BLaER1 (cell line): ENCODE results near the gene NSDHL.

Experiments used
- H3K27ac ChIP-seq: shearing (Covaris generic); formaldehyde crosslinking; 2 replicates; pipeline ENCODE4 v1.8.1; 2022
- H3K27me3 ChIP-seq: shearing (Covaris generic); formaldehyde crosslinking; 2 replicates; pipeline ENCODE4 v1.8.1; 2022
- H3K36me3 ChIP-seq: shearing (Covaris generic); formaldehyde crosslinking; 2 replicates; pipeline ENCODE4 v1.8.1; 2022
- H3K4me1 ChIP-seq: shearing (Covaris generic); formaldehyde crosslinking; 2 replicates; pipeline ENCODE4 v1.8.1; 2022
- H3K4me2 ChIP-seq: shearing (Covaris generic); formaldehyde crosslinking; 2 replicates; pipeline ENCODE4 v1.8.1; 2022
- H3K4me3 ChIP-seq: shearing (Covaris generic); formaldehyde crosslinking; 2 replicates; pipeline ENCODE4 v1.8.1; 2022
- H3K9ac ChIP-seq: shearing (Covaris generic); formaldehyde crosslinking; 2 replicates; pipeline ENCODE4 v1.8.1; 2022
- H3K9me3 ChIP-seq: shearing (Covaris generic); formaldehyde crosslinking; 2 replicates; pipeline ENCODE4 v1.8.1; 2022
- H4K20me1 ChIP-seq: shearing (Covaris generic); formaldehyde crosslinking; 2 replicates; pipeline ENCODE4 v1.8.1; 2022
- Cebpa-rat ChIP-seq: shearing (Covaris generic); IDR thresholded peaks from 2 replicates; pipeline ENCODE4 v1.8.1; 2022

The NSDHL gene

GRCh38 chrX:152898442-152898841 is 67.6 kb downstream of the NSDHL start:
- H3K9ac ChIP-seq, result no peak overlapping the region
- peak overlapping the region; percentile 71 for H3K4me2 ChIP-seq
- H3K36me3 ChIP-seq, result no peaks in the 10 kb centered on the region
- no peak overlapping the region for H3K27ac ChIP-seq
- H3K4me1 ChIP-seq, result peaks cover 29% of the 10 kb centered on the region
- H4K20me1 ChIP-seq, result peaks cover 50% of the 10 kb centered on the region; the same call in 1 of the 2 replicates
- TF ChIP-seq Cebpa-rat, result no peak
- H3K4me3 ChIP-seq, result peak overlapping the region; percentile 54
- H3K9me3 ChIP-seq, result no peaks in the 10 kb centered on the region
- H3K27me3 ChIP-seq, result peaks cover 92% of the 10 kb centered on the region

- peaks cover 90% of the 10 kb centered on the region for H3K27me3 ChIP-seq
- TF ChIP-seq Cebpa-rat, result no peak
- H3K36me3 ChIP-seq, result no peaks in the 10 kb centered on the region
- H4K20me1 ChIP-seq, result peaks cover 42% of the 10 kb centered on the region; the same call in 1 of the 2 replicates
- H3K9me3 ChIP-seq, result no peaks in the 10 kb centered on the region
- no peak overlapping the region for H3K27ac ChIP-seq
- H3K4me1 ChIP-seq, result peaks cover 32% of the 10 kb centered on the region
- H3K4me2 ChIP-seq, result no peak overlapping the region
- H3K4me3 ChIP-seq, result no peak overlapping the region
- H3K9ac ChIP-seq, result no peak overlapping the region
These were observed 68.4 kb downstream of the NSDHL start for GRCh38 chrX:152899111-152899873.

- Histone ChIP-seq H3K9ac (no peak overlapping the region), H3K4me1 (peaks cover 31% of the 10 kb centered on the region), H3K4me3 (no peak overlapping the region), H3K27ac (no peak overlapping the region), H3K36me3 (no peaks in the 10 kb centered on the region), H3K4me2 (no peak overlapping the region), H4K20me1 (peaks cover 39% of the 10 kb centered on the region; the same call in 1 of the 2 replicates), H3K9me3 (no peaks in the 10 kb centered on the region), H3K27me3 (peaks cover 90% of the 10 kb centered on the region)
- TF ChIP-seq Cebpa-rat, result no peak
These were observed 69.2 kb downstream of the NSDHL start for GRCh38 chrX:152899874-152900719.

GRCh38 chrX:152900937-152901445 is 70.1 kb downstream of the NSDHL start:
- no peak overlapping the region for H3K9ac ChIP-seq
- no peaks in the 10 kb centered on the region for H3K9me3 ChIP-seq
- H3K4me1 ChIP-seq, result peaks cover 22% of the 10 kb centered on the region
- no peak overlapping the region for H3K4me2 ChIP-seq
- H3K36me3 ChIP-seq, result no peaks in the 10 kb centered on the region
- H3K4me3 ChIP-seq, result no peak overlapping the region
- H3K27me3 ChIP-seq, result peaks cover 90% of the 10 kb centered on the region
- H3K27ac ChIP-seq, result no peak overlapping the region
- peaks cover 41% of the 10 kb centered on the region; the same call in 1 of the 2 replicates for H4K20me1 ChIP-seq
- TF ChIP-seq Cebpa-rat, result no peak

GRCh38 chrX:152901816-152902501 is 71.1 kb downstream of the NSDHL start:
- Histone ChIP-seq H3K4me2 (no peak overlapping the region), H3K4me1 (peaks cover 12% of the 10 kb centered on the region), H3K9me3 (no peaks in the 10 kb centered on the region), H3K36me3 (no peaks in the 10 kb centered on the region), H3K27me3 (peaks cover 90% of the 10 kb centered on the region), H3K4me3 (no peak overlapping the region), H3K9ac (no peak overlapping the region), H3K27ac (no peak overlapping the region), H4K20me1 (peaks cover 50% of the 10 kb centered on the region; the same call in 1 of the 2 replicates)
- TF ChIP-seq Cebpa-rat, result no peak

GRCh38 chrX:152902502-152902820 is 71.6 kb downstream of the NSDHL start:
- no peaks in the 10 kb centered on the region for H3K9me3 ChIP-seq
- peaks cover 90% of the 10 kb centered on the region for H3K27me3 ChIP-seq
- peaks cover 55% of the 10 kb centered on the region; the same call in 1 of the 2 replicates for H4K20me1 ChIP-seq
- H3K9ac ChIP-seq, result no peak overlapping the region
- no peaks in the 10 kb centered on the region for H3K36me3 ChIP-seq
- no peak overlapping the region for H3K27ac ChIP-seq
- no peak overlapping the region for H3K4me2 ChIP-seq
- no peak overlapping the region for H3K4me3 ChIP-seq
- H3K4me1 ChIP-seq, result peaks cover 10% of the 10 kb centered on the region; the same call in 1 of the 2 replicates
- no peak for TF ChIP-seq Cebpa-rat

- no peak overlapping the region for H3K4me3 ChIP-seq
- TF ChIP-seq Cebpa-rat, result no peak
- H3K4me2 ChIP-seq, result no peak overlapping the region
These were observed 72.7 kb downstream of the NSDHL start for GRCh38 chrX:152903589-152903988.

GRCh38 chrX:152904151-152905080 is 73.6 kb downstream of the NSDHL start:
- Histone ChIP-seq H3K36me3 (no peaks in the 10 kb centered on the region), H4K20me1 (peaks cover 74% of the 10 kb centered on the region; the same call in 1 of the 2 replicates), H3K4me1 (0 out of 2 replicates have a peak, but pooled peaks cover 5% of the 10 kb centered on the region), H3K4me2 (no peak overlapping the region), H3K4me3 (no peak overlapping the region), H3K27ac (no peak overlapping the region), H3K27me3 (peaks cover 89% of the 10 kb centered on the region), H3K9ac (no peak overlapping the region), H3K9me3 (no peaks in the 10 kb centered on the region)
- TF ChIP-seq Cebpa-rat, result no peak

More at GRCh38 chrX:152903589-152903988, 72.7 kb downstream of the NSDHL start:
- Histone ChIP-seq H3K27me3 (peaks cover 90% of the 10 kb centered on the region), H3K4me1 (0 out of 2 replicates have a peak, but pooled peaks cover 4% of the 10 kb centered on the region), H3K27ac (no peak overlapping the region), H3K36me3 (no peaks in the 10 kb centered on the region), H3K9me3 (no peaks in the 10 kb centered on the region), H4K20me1 (peaks cover 66% of the 10 kb centered on the region; the same call in 1 of the 2 replicates), H3K9ac (no peak overlapping the region)
